WTC11 (cell line): Measurements from ENCODE around the gene GRM1. TPM values are rescaled to one million over a fixed set of nuclear protein-coding genes. Genes with fewer than 3 reads are reported as not detected.

Experiments
- ATAC-seq: fragments of 200-7000 bp; cut with Tn5 transposase; 2 replicates; pipeline ENCODE4 v1.10.0; 2021; ENCODE audit warnings: mild to moderate bottlenecking, moderate library complexity
- CTCF ChIA-PET: fragments of 300-600 bp; sonication (Branson Sonifier 250); formaldehyde crosslinking; loops from one replicate; lab custom pipeline; 2021; ENCODE audit warnings: antibody characterized with exemption; lab: Charles Lee
- POLR2A ChIA-PET: fragments of 350-600 bp; sonication (Branson Sonifier 250); formaldehyde crosslinking; loops from one replicate; lab custom pipeline; 2021; ENCODE audit warnings: antibody characterized with exemption; lab: Charles Lee
- DNase-seq: peaks from one replicate; pipeline ENCODE4 v3.0.0; 2021; ENCODE audit warnings: low spot score
- H3K27ac Mint-ChIP-seq: 2 replicates; pipeline ENCODE4 v1.8.0; 2021; ENCODE audit warnings: mixed read lengths
- H3K27me3 Mint-ChIP-seq: 2 replicates; pipeline ENCODE4 v1.8.0; 2021; ENCODE audit warnings: low read depth, mild to moderate bottlenecking, moderate library complexity, mixed read lengths
- H3K36me3 Mint-ChIP-seq: 2 replicates; pipeline ENCODE4 v1.8.0; 2021; ENCODE audit warnings: mixed read lengths
- H3K4me1 Mint-ChIP-seq: 2 replicates; pipeline ENCODE4 v1.8.0; 2022; ENCODE audit warnings: mixed read lengths
- H3K4me3 Mint-ChIP-seq: 2 replicates; pipeline ENCODE4 v1.8.0; 2021; ENCODE audit warnings: mild to moderate bottlenecking, moderate library complexity, mixed read lengths
- H3K9me3 Mint-ChIP-seq: 2 replicates; pipeline ENCODE4 v1.8.0; 2021; ENCODE audit warnings: mixed read lengths
- CBFB ChIP-seq: sonication (generic); formaldehyde crosslinking; IDR thresholded peaks from 2 replicates; pipeline ENCODE4 v1.8.1; 2022; ENCODE audit warnings: mild to moderate bottlenecking, low read depth, missing genetic modification reagents
- CTCF ChIP-seq: fragments of 200-600 bp; IDR thresholded peaks from 2 replicates; pipeline ENCODE4 v1.8.0; 2022; ENCODE audit warnings: antibody characterized with exemption
- E2F1 ChIP-seq: sonication (generic); formaldehyde crosslinking; IDR thresholded peaks from 2 replicates; pipeline ENCODE4 v1.8.0; 2022; ENCODE audit warnings: mild to moderate bottlenecking, missing genetic modification reagents
- MYBL2 ChIP-seq: sonication (generic); formaldehyde crosslinking; IDR thresholded peaks from 2 replicates; pipeline ENCODE4 v1.8.1; 2023; ENCODE audit warnings: mild to moderate bottlenecking, moderate library complexity, missing genetic modification reagents
- PRDM15 ChIP-seq: sonication (generic); formaldehyde crosslinking; IDR thresholded peaks from 2 replicates; pipeline ENCODE4 v1.8.0; 2022; ENCODE audit warnings: missing genetic modification reagents
- RELA ChIP-seq: sonication (generic); formaldehyde crosslinking; IDR thresholded peaks from 2 replicates; pipeline ENCODE4 v1.8.1; 2022; ENCODE audit warnings: missing genetic modification reagents, mild to moderate bottlenecking, borderline replicate concordance
- SMAD3 ChIP-seq: sonication (generic); formaldehyde crosslinking; IDR thresholded peaks from 2 replicates; pipeline ENCODE4 v1.8.0; 2022; ENCODE audit warnings: missing genetic modification reagents, mild to moderate bottlenecking, borderline replicate concordance
- SMAD4 ChIP-seq: sonication (generic); formaldehyde crosslinking; IDR thresholded peaks from 2 replicates; pipeline ENCODE4 v1.8.0; 2022; ENCODE audit warnings: mild to moderate bottlenecking, missing genetic modification reagents
- TCF7 ChIP-seq: sonication (generic); formaldehyde crosslinking; IDR thresholded peaks from 2 replicates; pipeline ENCODE4 v1.8.0; 2022; ENCODE audit warnings: mild to moderate bottlenecking, low read depth, missing genetic modification reagents, moderate library complexity
- TEAD1 ChIP-seq: sonication (generic); formaldehyde crosslinking; IDR thresholded peaks from 2 replicates; pipeline ENCODE4 v1.8.0; 2022; ENCODE audit warnings: mild to moderate bottlenecking, missing genetic modification reagents
- ZMAT4 ChIP-seq: fragments of 250-450 bp; sonication (Bioruptor Pico); IDR thresholded peaks from 2 replicates; pipeline ENCODE4 v1.9.0; 2021; ENCODE audit warnings: mild to moderate bottlenecking
- ZNF423 ChIP-seq: fragments of 250-450 bp; sonication (Bioruptor Pico); IDR thresholded peaks from 2 replicates; pipeline ENCODE4 v2.1.2; 2022; ENCODE audit warnings: mild to moderate bottlenecking, moderate library complexity
- ZNF512 ChIP-seq: sonication (generic); formaldehyde crosslinking; IDR thresholded peaks from 2 replicates; pipeline ENCODE4 v1.8.1; 2022; ENCODE audit warnings: missing genetic modification reagents, borderline replicate concordance
- total RNA-seq: library from RNA; stranded (reverse); gene quantifications from 3 replicates; pipeline ENCODE4 v1.2.3, GENCODE V29; 2021

The GRM1 gene
- total RNA-seq, 1 experiment from 2014 or later: 0.46 TPM

- no peak for TF ChIP-seq ZNF423 (CRISPR knock-in tag)
- TF ChIP-seq CBFB (CRISPR knock-in tag): no peak
- no peak for TF ChIP-seq PRDM15 (CRISPR knock-in tag)
- TF ChIP-seq ZMAT4 (CRISPR knock-in tag): no peak
- TF ChIP-seq SMAD4 (CRISPR knock-in tag): no peak
- TF ChIP-seq MYBL2: no peak
- no peak for TF ChIP-seq TCF7 (CRISPR knock-in tag)
- Mint-ChIP-seq H3K27ac (no peak overlapping the region), H3K4me3 (no peak overlapping the region), H3K36me3 (no peaks in the 10 kb centered on the region), H3K27me3 (no peaks in the 10 kb centered on the region), H3K9me3 (peaks cover 16% of the 10 kb centered on the region), H3K4me1 (no peaks in the 10 kb centered on the region)
- CTCF ChIA-PET: no interaction called here
- POLR2A ChIA-PET: no interaction called here
- DNase-seq (no peak), ATAC-seq (no peak)
These were observed 254.0 kb downstream of the GRM1 start for GRCh38 chr6:146282837-146283236.

GRCh38 chr6:146284311-146284710 is 255.4 kb downstream of the GRM1 start:
- no peaks in the 10 kb centered on the region for H3K27me3 Mint-ChIP-seq
- ChIA-PET POLR2A (no interaction called here), CTCF (no interaction called here)
- H3K36me3 Mint-ChIP-seq: no peaks in the 10 kb centered on the region
- no peak for DNase-seq
- no peaks in the 10 kb centered on the region for H3K4me1 Mint-ChIP-seq
- no peak for ATAC-seq
- TF ChIP-seq ZNF512 (no peak), E2F1 (CRISPR knock-in tag) (no peak), TEAD1 (CRISPR knock-in tag) (no peak), SMAD3 (no peak), CTCF (no peak)
- H3K4me3 Mint-ChIP-seq: no peak overlapping the region
- H3K27ac Mint-ChIP-seq: no peak overlapping the region
- peaks cover 19% of the 10 kb centered on the region for H3K9me3 Mint-ChIP-seq

- Mint-ChIP-seq H3K4me1 (no peaks in the 10 kb centered on the region), H3K27me3 (no peaks in the 10 kb centered on the region), H3K9me3 (peaks cover 19% of the 10 kb centered on the region), H3K27ac (no peak overlapping the region), H3K4me3 (no peak overlapping the region), H3K36me3 (no peaks in the 10 kb centered on the region)
- DNase-seq (no peak), ATAC-seq (no peak)
- TF ChIP-seq RELA (CRISPR knock-in tag) (no peak), SMAD3 (no peak)
- CTCF ChIA-PET: no interaction called here
- POLR2A ChIA-PET: no interaction called here
These were observed 258.1 kb downstream of the GRM1 start for GRCh38 chr6:146286961-146287360.
